Stimulated activated CD4-positive, alpha-beta T cell treated with anti-CD3 and anti-CD28 coated beads, Interleukin-15, amount 100 ng/mL, for 48 hours (primary cell): ENCODE measurements around the gene MCC.

Experiments used
- DNase-seq, 2 donors: peaks; one replicate each; pipeline ENCODE4 v3.0.0-alpha.2; 2020; ENCODE audit warnings: low read depth in 2 of 2

The MCC gene

GRCh38 chr5:113245427-113246225, 242.6 kb downstream of the MCC start:
- no peak for DNase-seq

- DNase-seq, result no peak
Observed at GRCh38 chr5:113244966-113245365, 243.3 kb downstream of the MCC start.

GRCh38 chr5:113243349-113243664, 244.9 kb downstream of the MCC start:
- DNase-seq, result no peak

GRCh38 chr5:113242481-113243348, 245.5 kb downstream of the MCC start:
- DNase-seq, result no peak

- no peak for DNase-seq
Observed at GRCh38 chr5:113240951-113241726, 247.1 kb downstream of the MCC start.

GRCh38 chr5:113240032-113240431, 248.2 kb downstream of the MCC start:
- no peak for DNase-seq

- DNase-seq, result no peak
Observed at GRCh38 chr5:113237893-113238292, 250.4 kb downstream of the MCC start.

GRCh38 chr5:113236536-113237288, 251.5 kb downstream of the MCC start:
- DNase-seq, result no peak

GRCh38 chr5:113235884-113236283, 252.4 kb downstream of the MCC start:
- DNase-seq, result no peak

- DNase-seq, result no peak
Observed at GRCh38 chr5:113234546-113234945, 253.7 kb downstream of the MCC start.

GRCh38 chr5:113233606-113234005, 254.6 kb downstream of the MCC start:
- no peak for DNase-seq

GRCh38 chr5:113232667-113233066, 255.6 kb downstream of the MCC start:
- DNase-seq, result no peak

GRCh38 chr5:113232221-113232620, 256.0 kb downstream of the MCC start:
- no peak for DNase-seq

GRCh38 chr5:113231653-113232000, 256.6 kb downstream of the MCC start:
- DNase-seq, result no peak

GRCh38 chr5:113230711-113231652, 257.3 kb downstream of the MCC start:
- DNase-seq, result no peak

GRCh38 chr5:113227798-113228197, 260.5 kb downstream of the MCC start:
- no peak for DNase-seq

- DNase-seq, result no peak
Observed at GRCh38 chr5:113226116-113226736, 262.0 kb downstream of the MCC start.

- no peak for DNase-seq
Observed at GRCh38 chr5:113225259-113225658, 263.0 kb downstream of the MCC start.

GRCh38 chr5:113224605-113225065, 263.6 kb downstream of the MCC start:
- no peak for DNase-seq
